Stimulated activated CD8-positive, alpha-beta memory T cell treated with anti-CD3 and anti-CD28 coated beads, Interleukin-4, amount 100 ng/mL, for 24 hours (primary cell): ENCODE measurements around the gene HK3.

Source experiments
- DNase-seq: peaks from one replicate; pipeline ENCODE4 v3.0.0-alpha.2; 2020; ENCODE audit warnings: low read depth

HK3 gene

DNA sequence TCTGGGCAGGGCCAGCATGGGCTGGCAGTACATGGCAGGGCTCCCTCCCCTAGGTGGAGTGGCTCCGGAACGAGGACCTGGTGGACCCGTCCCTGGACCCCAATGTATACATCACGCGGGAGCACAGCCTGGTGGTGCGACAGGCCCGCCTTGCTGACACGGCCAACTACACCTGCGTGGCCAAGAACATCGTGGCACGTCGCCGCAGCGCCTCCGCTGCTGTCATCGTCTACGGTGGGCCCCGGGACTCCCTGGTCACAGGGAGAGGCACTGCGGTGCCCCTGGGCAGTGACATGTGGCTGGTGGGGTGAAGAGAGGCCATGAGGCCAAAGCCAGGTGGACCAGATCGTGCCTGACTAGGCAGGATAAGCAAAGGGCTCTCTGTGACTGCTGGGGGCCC, 30.4 kb downstream of the HK3 start:
- DNase-seq: no peak

DNA sequence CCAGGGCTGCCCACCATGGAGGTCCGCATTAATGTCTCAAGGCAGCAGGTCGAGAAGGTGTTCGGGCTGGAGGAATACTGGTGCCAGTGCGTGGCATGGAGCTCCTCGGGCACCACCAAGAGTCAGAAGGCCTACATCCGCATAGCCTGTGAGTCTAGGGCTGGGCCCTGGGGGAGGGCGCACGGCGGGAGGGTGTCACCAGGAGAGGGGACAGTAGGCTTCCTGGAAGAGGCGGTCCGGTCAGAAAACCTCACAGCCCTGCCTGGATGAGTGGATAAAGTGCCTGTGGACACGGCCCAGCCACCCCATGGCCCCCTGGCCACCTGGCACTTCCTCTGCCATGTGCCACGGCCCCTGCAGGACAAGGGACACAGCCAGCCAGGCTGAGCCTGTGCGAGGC, 31.0 kb downstream of the HK3 start:
- no peak for DNase-seq

DNA sequence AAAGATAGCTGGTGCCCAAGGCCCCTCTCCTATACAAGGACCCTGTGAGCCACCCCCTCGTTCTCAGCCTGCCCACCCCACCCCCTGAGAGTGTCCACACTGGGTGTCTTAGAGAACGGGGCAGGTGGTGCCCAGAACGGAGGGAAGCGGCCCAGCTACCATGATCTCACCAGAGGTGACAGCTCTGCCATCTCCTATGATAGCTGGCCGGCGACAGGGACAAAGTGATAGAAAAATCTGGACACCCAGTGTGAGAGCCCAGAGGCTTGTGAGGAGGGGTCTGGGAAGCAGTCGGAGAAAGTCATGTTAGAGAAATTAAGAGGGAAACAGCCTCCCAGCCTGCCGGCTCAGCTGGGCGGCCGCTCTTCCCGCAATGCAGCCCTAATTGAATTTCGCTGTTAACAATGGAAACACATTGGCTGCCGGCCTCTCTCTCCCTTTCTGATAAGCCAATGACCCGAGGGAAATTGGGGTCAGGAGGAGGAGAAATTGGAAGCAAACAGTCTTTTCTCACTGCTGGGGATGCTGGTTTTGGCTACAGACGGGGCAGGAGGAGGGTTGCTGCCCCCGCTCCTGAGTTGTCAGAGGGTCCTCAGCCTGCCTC, 32.3 kb downstream of the HK3 start:
- DNase-seq: no peak

DNA sequence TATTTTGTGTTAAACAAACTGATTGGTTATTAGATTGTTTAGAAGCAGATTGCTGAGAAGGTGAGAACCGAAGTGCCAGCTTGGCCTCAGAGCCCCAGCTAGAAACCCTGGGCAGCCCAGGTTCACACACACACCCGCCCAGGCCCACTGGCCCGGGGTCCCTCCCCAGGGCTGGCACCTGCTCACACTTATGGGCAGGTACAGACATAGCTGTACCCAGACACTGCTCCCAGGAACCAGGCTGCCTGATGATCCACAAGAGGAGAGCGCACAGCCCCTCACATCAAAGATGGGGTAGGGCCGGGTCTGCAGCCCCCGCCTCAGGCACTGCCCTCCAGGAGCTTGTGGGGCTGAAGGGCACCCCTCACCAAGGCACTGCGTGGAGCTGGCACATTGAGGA, 33.2 kb downstream of the HK3 start:
- no peak for DNase-seq

DNA sequence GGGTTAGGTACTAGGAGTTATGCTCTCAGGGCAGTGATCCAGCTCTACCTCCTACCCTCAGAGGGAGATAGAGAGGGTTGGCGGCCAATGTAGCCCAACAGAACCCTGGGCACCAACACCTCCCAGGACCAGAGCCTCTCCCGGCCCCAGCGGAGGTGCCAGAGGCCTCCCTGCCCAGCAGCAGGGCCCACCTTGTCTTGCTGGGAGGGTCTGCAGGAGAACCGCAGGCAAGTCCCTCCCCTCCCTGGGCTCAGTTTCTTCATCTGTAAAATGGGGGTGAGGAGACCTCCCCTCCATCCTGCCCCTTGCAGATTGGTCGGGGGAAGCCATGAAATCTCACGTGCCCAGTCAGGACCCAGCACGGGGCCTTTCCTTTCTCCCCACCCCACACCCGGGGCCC, 34.4 kb downstream of the HK3 start:
- DNase-seq: no peak

DNA sequence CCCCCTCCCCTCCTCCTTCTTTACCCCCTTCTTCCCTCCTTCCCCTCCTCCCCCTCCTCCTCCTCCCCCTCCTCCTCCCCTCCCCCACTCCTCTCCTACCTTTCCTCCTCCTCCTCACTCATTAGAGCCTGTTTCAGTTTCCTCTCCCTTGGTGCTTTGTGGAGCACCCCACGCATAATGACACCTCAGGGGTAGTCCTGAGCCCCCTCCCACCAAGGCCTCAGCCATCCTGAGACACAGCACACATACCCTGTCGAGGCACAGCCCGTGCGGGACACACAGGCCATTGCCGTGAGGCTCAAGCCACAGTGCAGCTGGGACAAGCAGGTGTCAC, 35.4 kb downstream of the HK3 start:
- no peak for DNase-seq

DNA sequence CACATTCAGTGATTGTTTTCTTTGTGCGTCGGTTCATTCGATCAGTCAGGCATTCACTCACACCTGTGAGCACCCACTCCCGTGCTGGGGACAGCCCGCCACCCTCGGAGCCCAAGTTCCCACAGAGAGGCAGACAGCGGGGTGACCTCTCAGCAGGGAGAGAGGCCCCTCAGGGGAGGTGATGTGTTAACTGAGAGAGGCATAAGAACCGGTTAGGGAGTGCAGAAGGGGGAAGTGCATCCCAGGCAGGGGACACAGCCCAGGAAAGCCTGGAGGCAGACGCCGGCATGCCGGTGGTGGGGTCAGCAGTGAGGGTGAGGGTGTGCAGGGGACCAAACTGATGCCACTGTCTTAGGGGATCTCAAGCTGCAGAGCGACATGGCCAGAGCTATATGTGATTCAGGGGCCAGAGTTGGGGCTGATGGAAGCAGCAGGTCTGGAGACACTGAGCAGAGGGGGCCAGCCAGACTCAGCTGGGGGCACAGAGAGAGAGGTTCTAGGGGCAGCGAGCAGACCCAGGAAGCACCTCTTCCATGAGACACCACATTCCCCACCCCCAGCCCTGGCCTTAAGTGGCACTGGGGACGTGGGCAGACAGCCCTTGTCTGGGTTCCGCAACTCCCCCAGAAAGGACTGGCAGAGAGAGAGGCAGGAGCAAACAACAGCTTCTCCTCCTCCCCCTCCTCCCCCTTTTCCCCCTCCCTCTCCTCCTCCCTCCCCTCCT, 35.9 kb downstream of the HK3 start:
- DNase-seq: no peak

DNA sequence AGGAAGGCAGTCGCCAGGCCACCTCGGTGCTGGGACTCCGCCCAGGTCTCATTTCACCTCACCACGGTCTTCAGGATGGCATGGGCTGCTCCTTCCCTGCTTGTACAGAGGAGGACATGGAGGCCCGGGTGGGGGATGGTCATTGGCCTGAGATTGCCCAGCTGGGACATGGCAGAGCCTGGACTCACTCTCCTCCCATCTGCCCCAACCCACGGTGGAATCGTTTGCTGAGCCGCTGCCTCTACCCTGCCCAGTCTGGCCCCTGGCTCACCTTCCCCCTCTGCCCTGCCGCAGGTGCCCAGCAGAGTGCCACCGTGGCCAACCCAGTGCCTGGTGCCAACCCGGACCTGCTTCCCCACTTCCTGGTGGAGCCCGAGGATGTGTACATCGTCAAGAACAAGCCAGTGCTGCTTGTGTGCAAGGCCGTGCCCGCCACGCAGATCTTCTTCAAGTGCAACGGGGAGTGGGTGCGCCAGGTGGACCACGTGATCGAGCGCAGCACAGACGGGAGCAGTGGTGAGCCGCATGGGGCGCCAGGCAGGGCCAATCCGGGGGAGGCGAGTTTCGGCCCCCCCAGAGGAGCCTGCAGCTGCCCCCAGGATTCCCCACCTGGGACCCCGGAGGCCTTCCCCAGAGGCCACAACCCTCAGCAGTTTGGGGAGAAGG, 36.7 kb downstream of the HK3 start:
- no peak for DNase-seq

DNA sequence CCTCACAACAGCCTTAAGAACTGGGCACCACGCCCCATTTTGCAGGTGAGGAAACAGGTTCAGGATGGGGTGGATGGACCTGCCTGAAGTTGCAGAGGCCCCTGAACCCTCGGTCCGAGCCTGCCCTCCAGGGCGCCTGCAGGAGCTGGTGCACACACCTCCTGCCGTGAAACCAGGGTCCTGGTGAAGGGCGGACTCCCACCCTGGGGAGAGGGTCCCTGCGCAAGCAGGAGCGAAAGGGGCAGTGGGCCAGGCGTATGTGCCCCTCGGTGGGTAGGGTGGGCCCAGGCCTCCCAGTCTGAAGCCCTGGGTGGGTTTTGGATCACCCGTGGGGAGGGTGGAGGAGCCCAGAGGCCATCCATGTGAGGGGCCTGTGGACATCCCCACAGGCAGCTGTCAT, 37.9 kb downstream of the HK3 start:
- DNase-seq: no peak

DNA sequence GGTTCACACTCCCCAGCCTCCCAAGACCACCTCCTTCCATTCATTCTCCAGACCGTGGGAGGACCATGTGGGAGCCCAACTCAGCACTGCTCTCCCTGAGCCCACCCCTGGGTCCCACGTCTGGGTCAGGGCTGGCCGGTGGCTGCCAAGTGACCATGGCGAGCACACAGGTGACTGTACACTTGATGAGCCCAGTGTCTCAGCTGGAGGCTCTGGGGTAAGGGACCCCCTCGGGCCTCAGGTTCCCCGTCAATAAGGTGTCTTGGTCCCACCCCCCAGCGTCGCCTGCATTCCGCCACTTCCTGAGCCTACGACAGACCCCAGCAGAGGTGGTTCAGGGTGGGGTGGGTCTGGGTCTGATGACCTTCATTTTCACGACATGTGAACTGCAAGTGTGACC, 38.8 kb downstream of the HK3 start:
- no peak for DNase-seq

DNA sequence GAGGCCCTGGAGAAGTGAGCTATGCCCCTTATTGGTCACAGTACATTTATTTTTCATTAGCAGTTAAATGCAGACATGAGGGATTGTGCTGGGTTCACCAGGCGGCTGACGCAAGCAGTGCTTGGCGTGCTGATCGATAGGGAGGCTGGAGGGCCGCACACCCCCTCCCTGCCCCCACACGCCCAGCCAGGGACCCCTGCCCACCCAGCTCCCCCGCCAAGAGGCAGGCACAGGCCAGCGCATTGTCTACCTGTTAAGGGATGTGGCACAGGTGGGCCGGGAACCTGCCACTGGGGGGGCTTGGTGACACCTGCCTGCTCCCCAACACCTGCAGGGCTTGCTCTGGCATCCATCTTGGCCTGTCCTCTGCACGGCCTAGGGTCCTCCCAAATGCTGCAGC, 39.2 kb downstream of the HK3 start:
- DNase-seq: no peak

DNA sequence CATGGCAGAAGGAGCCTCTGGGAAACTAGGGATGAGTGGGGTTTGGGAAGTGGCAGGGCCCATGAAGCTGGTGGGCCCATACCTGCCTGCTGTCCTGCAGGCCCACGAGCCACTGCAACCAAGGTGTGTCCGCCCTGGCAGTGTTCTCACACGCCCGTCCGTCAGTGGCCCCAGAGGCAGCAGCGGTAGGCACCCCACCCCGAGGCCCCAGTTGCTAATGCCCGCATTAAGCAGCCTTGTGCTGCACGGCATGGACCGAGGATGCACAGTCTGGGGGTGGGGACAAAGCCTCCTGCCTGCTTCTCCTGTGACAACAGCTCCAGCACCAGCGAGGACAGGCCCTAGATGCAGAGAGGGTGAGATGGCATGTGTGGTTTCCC, 41.3 kb downstream of the HK3 start:
- no peak for DNase-seq

DNA sequence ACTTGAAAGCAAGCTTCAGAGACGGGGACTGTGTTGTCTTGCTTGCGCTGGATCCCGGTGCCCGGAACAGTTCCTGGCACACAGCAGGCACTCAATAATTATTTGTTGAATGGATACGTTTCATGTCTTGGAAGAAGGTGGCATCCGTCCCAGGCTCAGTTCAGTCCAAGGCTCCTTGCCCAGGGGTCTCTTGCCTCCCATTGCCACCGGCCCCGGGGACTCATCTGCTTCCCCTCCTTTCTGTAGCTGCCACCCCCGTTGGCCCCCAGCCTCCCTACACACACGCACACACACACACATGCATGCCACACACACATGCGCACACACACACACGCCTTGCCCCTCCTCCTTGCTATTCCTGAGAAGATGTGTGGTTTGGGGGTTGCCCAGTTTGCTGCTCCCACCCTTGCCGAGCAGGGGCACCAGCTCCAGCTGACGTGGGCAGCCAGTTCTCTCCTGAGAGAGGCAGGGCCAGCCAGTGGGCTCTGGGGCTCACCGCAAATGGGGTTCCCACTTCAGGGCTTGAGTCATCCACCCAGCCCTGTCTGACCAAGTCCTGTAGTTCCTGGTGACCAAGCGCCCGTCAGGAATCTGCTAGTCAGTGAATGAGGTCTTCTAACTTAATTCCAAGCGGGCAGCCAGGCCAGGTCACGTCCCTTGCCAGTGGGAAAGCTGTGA, 41.8 kb downstream of the HK3 start:
- no peak for DNase-seq

DNA sequence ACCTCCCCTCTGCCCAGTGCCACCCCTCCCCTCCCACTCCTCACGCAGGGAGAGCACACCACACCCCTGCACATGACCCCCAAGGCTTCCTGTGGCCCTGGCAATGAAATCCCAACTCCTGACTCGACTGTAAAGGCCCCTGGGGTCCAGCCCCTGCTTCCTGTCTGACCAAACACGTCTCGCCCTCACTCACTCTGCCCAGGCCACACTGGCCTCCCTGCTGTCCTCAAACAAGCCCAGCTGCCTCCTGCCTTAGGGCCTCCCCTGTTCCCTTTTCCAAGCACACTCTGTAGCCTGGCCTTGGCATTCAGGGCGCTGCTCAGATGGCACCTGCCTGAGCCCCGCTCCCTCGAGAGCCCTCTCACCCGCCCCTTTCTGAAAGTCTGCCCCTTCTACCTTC, 42.4 kb downstream of the HK3 start:
- no peak for DNase-seq

DNA sequence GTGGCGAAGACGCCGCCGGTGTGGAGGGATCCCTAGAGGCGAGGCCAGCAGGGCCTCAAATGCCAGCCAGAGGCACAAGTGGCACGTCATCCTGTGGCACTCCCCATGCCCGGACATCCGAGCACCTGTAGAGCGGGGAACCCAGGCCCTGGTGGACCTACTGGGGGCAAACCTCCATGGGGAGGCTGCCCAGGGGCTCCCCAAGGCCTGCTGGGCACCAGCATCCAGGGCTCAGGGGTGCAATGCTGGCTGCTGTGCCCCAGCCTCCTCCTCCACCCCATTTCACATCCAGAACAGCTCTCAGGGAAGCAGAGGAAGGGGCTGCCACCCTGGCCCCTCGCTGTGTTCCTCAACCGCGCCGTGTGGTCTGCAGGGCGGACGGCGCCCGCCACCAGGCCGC, 43.5 kb downstream of the HK3 start:
- no peak for DNase-seq

DNA sequence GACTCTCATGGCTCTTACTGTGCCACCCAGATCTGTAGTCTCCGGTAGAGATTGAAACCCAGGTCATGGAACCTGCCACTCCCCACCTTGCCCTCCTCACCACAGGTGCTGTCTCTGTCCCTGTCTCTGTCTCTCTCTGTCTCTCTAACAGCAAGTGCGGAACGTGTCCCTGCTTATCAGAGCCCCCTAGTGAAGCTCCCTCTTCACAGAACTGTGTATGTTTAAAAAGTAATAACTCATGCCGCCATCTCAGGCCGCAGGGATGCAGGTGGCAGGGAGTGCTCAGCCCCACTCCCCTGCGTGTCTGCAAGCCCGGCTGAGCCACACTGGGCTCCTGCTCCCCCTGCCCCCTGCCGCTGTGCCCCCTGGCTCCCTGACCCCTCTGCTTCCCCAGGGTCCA, 45.0 kb downstream of the HK3 start:
- no peak for DNase-seq

DNA sequence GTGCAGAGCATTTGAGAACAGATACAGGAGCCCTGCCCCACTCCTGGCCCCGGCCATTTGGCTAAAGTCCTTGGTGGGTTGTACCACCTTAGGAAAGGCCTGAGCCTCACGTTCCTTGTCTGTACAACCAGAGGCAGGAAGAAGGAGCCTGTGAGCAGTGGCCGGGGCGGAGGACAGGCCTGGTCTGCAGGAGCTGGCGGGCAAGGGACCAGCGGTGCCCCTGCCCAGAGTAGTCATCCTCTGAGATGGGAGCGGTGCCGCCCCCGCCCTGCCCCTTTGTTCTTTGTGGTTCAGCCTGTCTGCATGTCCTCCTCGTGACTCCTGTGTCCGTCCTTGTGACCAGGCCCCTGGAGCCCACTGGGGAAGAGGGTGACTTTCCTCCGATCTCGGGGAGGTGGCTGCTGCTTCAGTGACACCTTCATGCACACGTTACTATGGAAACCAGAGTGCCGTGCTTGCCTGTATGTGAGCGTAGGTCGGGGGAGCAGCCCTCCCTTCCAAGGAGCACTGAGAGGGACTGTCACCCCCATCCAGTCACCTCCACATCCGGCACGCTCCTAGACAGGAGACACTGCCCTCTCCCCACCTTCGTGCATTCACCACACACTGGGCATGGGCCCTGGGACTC, 45.9 kb downstream of the HK3 start:
- no peak for DNase-seq

DNA sequence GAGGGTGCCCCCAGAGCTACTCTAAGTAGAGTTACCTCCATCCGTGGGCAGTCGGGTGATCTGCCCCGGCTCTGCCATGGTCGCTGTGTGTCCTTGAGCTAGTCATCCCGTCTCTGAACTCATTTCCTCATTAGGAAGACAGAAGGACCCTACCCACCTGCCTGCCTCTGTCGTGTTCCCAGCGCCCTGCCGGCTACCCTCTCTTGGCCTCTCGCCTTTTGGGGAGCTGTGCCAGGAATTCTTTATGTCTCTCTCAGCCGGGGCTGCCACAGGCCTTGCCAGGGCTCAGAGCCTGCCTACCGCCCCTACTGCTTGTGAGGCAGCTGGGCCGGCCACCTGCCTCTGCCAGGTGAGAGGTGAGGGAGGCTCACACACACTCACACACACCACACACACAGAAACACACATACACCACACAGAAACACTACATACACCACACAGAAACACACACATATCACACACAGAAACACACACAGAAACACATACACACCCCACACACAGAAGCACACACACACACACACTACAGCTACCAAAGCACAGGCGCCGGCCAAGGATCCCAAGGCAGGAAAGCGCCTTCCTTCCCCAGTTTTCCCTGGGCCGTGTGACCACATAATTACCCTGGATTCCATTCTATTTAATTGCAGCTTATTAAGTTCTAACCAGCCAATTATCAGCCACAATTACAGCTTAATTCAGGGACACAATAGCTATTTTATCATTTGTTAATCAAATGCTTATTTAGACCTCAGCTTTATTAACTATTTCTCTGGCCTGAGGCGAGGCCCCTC, 47.1 kb downstream of the HK3 start:
- no peak for DNase-seq

DNA sequence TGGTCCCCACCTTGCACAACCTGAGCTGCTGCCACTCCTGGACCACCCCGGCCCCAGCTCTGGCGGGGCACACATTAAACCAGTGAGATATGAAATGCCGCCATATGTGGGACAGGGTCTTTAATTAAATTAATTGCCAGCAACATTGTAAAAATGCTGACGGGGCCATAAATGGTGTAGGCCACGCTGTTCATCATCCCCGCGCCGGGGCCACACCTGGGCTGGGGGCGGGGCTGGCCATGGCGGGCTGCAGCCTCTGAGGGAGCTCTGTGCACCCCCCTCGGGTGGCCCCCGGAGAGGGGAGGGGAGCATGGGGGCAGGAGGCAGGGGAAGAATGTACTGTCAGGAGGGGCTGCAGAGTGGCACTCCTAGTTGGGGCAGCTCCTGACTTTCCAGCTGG, 47.8 kb downstream of the HK3 start:
- DNase-seq: no peak

DNA sequence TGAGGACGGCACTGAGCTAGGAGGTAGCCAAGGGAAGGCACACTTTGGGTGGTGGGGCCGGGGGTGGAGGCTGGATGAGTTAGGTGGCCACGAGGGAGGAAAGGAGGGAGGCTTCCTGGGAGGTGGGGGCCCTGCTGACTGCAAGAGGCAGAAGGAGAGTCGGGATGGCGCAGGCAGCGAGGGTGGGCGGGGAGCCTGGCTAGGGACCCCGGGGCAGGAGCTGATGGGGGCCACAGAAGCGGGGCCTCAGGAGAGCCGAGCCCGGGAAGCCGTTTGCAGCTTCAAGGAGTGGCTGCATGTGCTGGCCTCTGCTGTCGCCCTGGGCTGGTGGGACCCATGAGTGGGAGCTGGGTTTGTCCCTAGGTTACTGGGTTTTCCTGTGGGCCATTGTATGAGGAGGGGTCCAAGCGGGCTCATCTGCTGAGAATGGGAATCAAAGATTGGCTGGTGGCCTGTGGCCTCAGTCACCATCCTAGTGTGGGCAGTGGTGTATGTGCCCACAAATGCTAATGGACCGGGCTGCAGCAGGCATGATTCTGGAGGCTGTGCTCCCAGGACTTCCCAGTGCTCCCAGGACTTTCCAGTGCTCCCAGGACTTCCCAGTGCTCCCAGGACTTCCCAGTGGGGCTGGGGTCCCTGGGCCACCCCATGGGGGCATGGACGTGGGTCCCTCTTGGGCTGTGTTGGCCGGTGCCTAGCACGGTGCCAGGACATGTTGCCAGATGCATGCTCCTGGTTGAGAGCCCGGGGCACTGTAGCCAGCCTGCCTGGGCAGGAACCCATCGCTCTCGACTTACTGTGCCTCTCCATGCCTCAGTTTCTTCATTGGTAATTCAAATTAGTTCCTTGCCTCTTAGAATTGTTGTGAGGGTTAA, 48.5 kb downstream of the HK3 start:
- no peak for DNase-seq

DNA sequence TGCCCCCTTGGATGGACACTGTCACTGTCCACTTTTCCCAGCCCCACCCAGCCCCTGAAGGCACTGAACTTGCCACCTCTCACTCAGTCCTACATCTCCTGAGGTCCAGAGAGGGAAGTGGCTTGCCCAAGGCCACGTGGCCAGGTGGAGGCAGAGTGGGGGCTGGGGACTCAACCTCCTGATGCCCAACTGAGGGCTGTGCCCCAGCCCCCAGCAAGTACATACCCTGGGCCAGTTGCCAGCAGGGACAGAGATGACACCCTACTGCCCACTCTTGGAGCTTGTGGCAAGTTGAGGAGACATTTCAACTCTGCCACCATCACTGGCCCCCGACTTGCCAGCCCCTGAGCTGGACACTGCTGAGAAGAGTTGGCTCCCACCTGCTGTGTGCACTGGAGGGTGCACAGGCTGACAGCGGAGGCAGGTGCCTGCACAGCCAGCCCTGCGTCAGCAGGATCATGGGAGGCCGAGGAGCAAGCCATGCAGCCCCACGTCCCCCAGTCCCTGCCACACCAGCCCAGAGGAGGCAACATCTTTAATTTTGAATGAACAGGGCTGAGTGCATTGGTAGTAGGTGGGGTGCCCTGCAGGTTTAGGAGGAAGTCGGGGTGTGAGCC, 49.4 kb downstream of the HK3 start:
- no peak for DNase-seq
